ENCODE data around the gene GSK3B. TPM values are rescaled to one million over a fixed set of nuclear protein-coding genes. Genes with fewer than 3 reads are reported as not detected.

GSK3B gene
- total RNA-seq, 1 experiment from 2014 or later: 50.0 TPM

- Histone ChIP-seq H3K4me2 (ENCODE audit: low read length) (no peak overlapping the region), H3K4me1 (ENCODE audit: control insufficient read depth in 1 of 2, insufficient read depth in 2 of 2, low read length in 2 of 2) (no peaks in the 10 kb centered on the region), H3K9me2 (ENCODE audit: insufficient read depth) (no peaks in the 10 kb centered on the region), H3K4me3 (replicated peaks in 1 of 2; ENCODE audit: low read depth in 1 of 2, low read length in 2 of 2) (no peak overlapping the region), H3K36me3 (ENCODE audit: control insufficient read depth in 1 of 2, insufficient read depth in 2 of 2, low read length in 2 of 2) (no peaks in the 10 kb centered on the region), H3K79me2 (ENCODE audit: insufficient read depth, low read length) (peaks cover 95% of the 10 kb centered on the region), H3K9ac (ENCODE audit: low read length) (no peak overlapping the region), H3K27ac (ENCODE audit: low read depth, low read length) (no peak overlapping the region), H3K9me3 (ENCODE audit: control insufficient read depth in 1 of 2, insufficient read depth in 1 of 2, low read depth in 1 of 2, low read length in 2 of 2) (no peaks in the 10 kb centered on the region), H2AFZ (ENCODE audit: low read depth, low read length, poor library complexity, severe bottlenecking) (no peak overlapping the region), H3K27me3 (ENCODE audit: insufficient read depth, low read length) (no peaks in the 10 kb centered on the region), H4K20me1 (ENCODE audit: insufficient read depth) (peaks cover 20% of the 10 kb centered on the region)
- ATAC-seq: no peak
- ChIA-PET CTCF (no interaction called here), RAD21 (ENCODE audit: low non-redundant PET in 1 of 2, low total read pairs in 2 of 2, uncharacterized antibody in 2 of 2, unreplicated experiment in 2 of 2) (no interaction called here), POLR2A (no interaction called here)
- intact Hi-C loops (cut with micrococcal nuclease): no loop called here
- no peak for DNase-seq (ENCODE audit: low read depth, low spot score)
- BruUV-seq (replicated peaks): no TSS peak
- no peak for TF ChIP-seq REST (IDR thresholded peaks at IDR 0.05; ENCODE audit: low read depth)
- no peak for TF ChIP-seq SRF (IDR thresholded peaks at IDR 0.05; ENCODE audit: low read depth)
- no peak for TF ChIP-seq CBX3 (IDR thresholded peaks at IDR 0.05; ENCODE audit: low read depth)
- no peak for TF ChIP-seq EZH2phosphoT487 (IDR thresholded peaks at IDR 0.05; ENCODE audit: borderline replicate concordance)
- TF ChIP-seq ZBTB33 (IDR thresholded peaks at IDR 0.05; ENCODE audit: extremely low read depth, insufficient replicate concordance, low read length): no peak
- no peak for TF ChIP-seq EGR1 (IDR thresholded peaks at IDR 0.05; ENCODE audit: low read depth)
- TF ChIP-seq FOSL1 (IDR thresholded peaks at IDR 0.05; ENCODE audit: low read depth): no peak
- no peak for TF ChIP-seq ZNF274 (IDR thresholded peaks at IDR 0.05; ENCODE audit: low read depth, low read length)
- TF ChIP-seq CTCF (IDR thresholded peaks at IDR 0.05 in 2 of 3, conservative IDR thresholded peaks at IDR 0.05 in 1 of 3; ENCODE audit: borderline replicate concordance in 1 of 3, insufficient read depth in 1 of 3, low read depth in 2 of 3, low read length in 2 of 3): no peak
- no peak for TF ChIP-seq EZH2 (IDR thresholded peaks at IDR 0.05)
- no peak for TF ChIP-seq POLR2A (IDR thresholded peaks at IDR 0.05; ENCODE audit: borderline replicate concordance, extremely low read depth, insufficient read depth, insufficient read length)
- TF ChIP-seq SIN3A (IDR thresholded peaks at IDR 0.05; ENCODE audit: low read depth): no peak
- no peak for TF ChIP-seq JUND (IDR thresholded peaks at IDR 0.05)
- TF ChIP-seq TCF7L2 (IDR thresholded peaks at IDR 0.05; ENCODE audit: borderline replicate concordance, extremely low read depth, insufficient read depth, insufficient read length): no peak
- no peak for TF ChIP-seq POLR2AphosphoS5 (IDR thresholded peaks at IDR 0.05; ENCODE audit: low read depth, low read length)
- TF ChIP-seq RAD21 (IDR thresholded peaks at IDR 0.05; ENCODE audit: low read depth): no peak
- TF ChIP-seq MAX (IDR thresholded peaks at IDR 0.05): no peak
- no peak for TF ChIP-seq ATF3 (IDR thresholded peaks at IDR 0.05)
These were observed 75.9 kb downstream of the GSK3B start for GRCh38 chr3:120018299-120018698.

Measured in HCT116 (cell line).